Mesenchymal stem cell (in vitro differentiated cells and primary cell): ENCODE measurements around the gene TEAD1.

ENCODE experiments used
- DNase-seq: peaks from one replicate; pipeline ENCODE4 v3.0.0-alpha.2; 2013
- H2AFZ ChIP-seq: one replicate; pipeline ENCODE4 v1.6.1; 2013; ENCODE audit warnings: low read depth, mild to moderate bottlenecking, control low read depth, inconsistent platforms, low read length, moderate library complexity
- H2AK5ac ChIP-seq: 2 replicates; pipeline ENCODE4 v1.6.1; 2013; ENCODE audit warnings: low read length, moderate library complexity, mild to moderate bottlenecking, inconsistent platforms; ENCODE audit not compliant: severe bottlenecking
- H2BK120ac ChIP-seq: one replicate; pipeline ENCODE4 v1.6.1; 2013; ENCODE audit warnings: low read depth, mild to moderate bottlenecking, inconsistent platforms, low read length, moderate library complexity
- H2BK12ac ChIP-seq, 2 experiments: one replicate each; pipeline ENCODE4 v1.6.1; 2013; ENCODE audit warnings: inconsistent platforms in 2 of 2, low read length in 2 of 2, mild to moderate bottlenecking in 2 of 2, moderate library complexity in 2 of 2, control low read depth in 1 of 2
- H2BK15ac ChIP-seq: one replicate; pipeline ENCODE4 v1.6.1; 2013; ENCODE audit warnings: mild to moderate bottlenecking, low read depth, inconsistent platforms; ENCODE audit not compliant: poor library complexity, severe bottlenecking
- H2BK5ac ChIP-seq: 2 replicates; pipeline ENCODE4 v1.6.1; 2013; ENCODE audit warnings: low read depth, mild to moderate bottlenecking, low read length, control low read depth, inconsistent platforms; ENCODE audit not compliant: poor library complexity, severe bottlenecking
- H3K14ac ChIP-seq, 2 experiments: one replicate each; pipeline ENCODE4 v1.6.1; 2013; ENCODE audit warnings: inconsistent platforms in 2 of 2, low read length in 2 of 2, control low read depth in 1 of 2, mild to moderate bottlenecking in 1 of 2, moderate library complexity in 1 of 2
- H3K18ac ChIP-seq, 2 experiments: one replicate each; pipeline ENCODE4 v1.6.1; 2013; ENCODE audit warnings: inconsistent platforms in 2 of 2, low read length in 2 of 2, control low read depth in 1 of 2, low read depth in 1 of 2, mild to moderate bottlenecking in 1 of 2
- H3K23ac ChIP-seq, 2 experiments: one replicate each; pipeline ENCODE4 v1.6.1; 2013; ENCODE audit warnings: inconsistent platforms in 2 of 2, low read length in 2 of 2, mild to moderate bottlenecking in 2 of 2, moderate library complexity in 2 of 2, control low read depth in 1 of 2
- H3K27ac ChIP-seq: 2 replicates; pipeline ENCODE4 v1.5.1; 2013; ENCODE audit warnings: mild to moderate bottlenecking, moderate library complexity, low read length, control low read depth, inconsistent platforms; ENCODE audit not compliant: poor library complexity, severe bottlenecking
- H3K27me3 ChIP-seq, 2 experiments: 2 replicates each; pipeline versions ENCODE4 v1.6.1 to v1.7.0; 2013; ENCODE audit warnings: low read length in 2 of 2, mild to moderate bottlenecking in 2 of 2, moderate library complexity in 2 of 2, control low read depth in 1 of 2, inconsistent platforms in 1 of 2; ENCODE audit not compliant: control insufficient read depth in 1 of 2, insufficient read depth in 1 of 2
- H3K36me3 ChIP-seq, 2 experiments: 2 replicates each; pipeline versions ENCODE4 v1.6.1 to v1.7.0; 2013; ENCODE audit warnings: low read length in 2 of 2, control low read depth in 1 of 2, inconsistent platforms in 1 of 2, low read depth in 1 of 2, mild to moderate bottlenecking in 1 of 2; ENCODE audit not compliant: insufficient read depth in 2 of 2, control insufficient read depth in 1 of 2
- H3K4ac ChIP-seq, 2 experiments: one replicate each; pipeline ENCODE4 v1.6.1; 2013; ENCODE audit warnings: inconsistent platforms in 2 of 2, low read length in 2 of 2, mild to moderate bottlenecking in 2 of 2, moderate library complexity in 2 of 2, control low read depth in 1 of 2, low read depth in 1 of 2
- H3K4me1 ChIP-seq: 2 replicates; pipeline ENCODE4 v1.6.1; 2013; ENCODE audit warnings: low read depth, low read length, control low read depth; ENCODE audit not compliant: control insufficient read depth, insufficient read depth
- H3K4me2 ChIP-seq: 2 replicates; pipeline ENCODE4 v1.6.1; 2013; ENCODE audit warnings: low read length, mild to moderate bottlenecking, inconsistent platforms; ENCODE audit not compliant: poor library complexity, severe bottlenecking
- H3K4me3 ChIP-seq, 2 experiments: 2 replicates each; pipeline versions ENCODE4 v1.5.1 to v1.7.0; 2013; ENCODE audit warnings: low read length in 2 of 2, mild to moderate bottlenecking in 2 of 2, control low read depth in 1 of 2, low read depth in 1 of 2; ENCODE audit not compliant: insufficient read depth in 1 of 2
- H3K79me1 ChIP-seq: replicated peaks from 2 replicates; pipeline ENCODE4 v1.6.1; 2013; ENCODE audit warnings: mild to moderate bottlenecking, control low read depth, low read length, inconsistent platforms; ENCODE audit not compliant: poor library complexity, severe bottlenecking
- H3K9ac ChIP-seq: 2 replicates; pipeline ENCODE4 v1.7.0; 2013; ENCODE audit warnings: mild to moderate bottlenecking, low read length, moderate library complexity
- H3K9me3 ChIP-seq: 2 replicates; pipeline ENCODE4 v1.7.0; 2013; ENCODE audit warnings: mild to moderate bottlenecking, low read length; ENCODE audit not compliant: control insufficient read depth
- H4K8ac ChIP-seq: one replicate; pipeline ENCODE4 v1.6.1; 2013; ENCODE audit warnings: inconsistent platforms, mild to moderate bottlenecking, low read length, moderate library complexity
- H4K91ac ChIP-seq: one replicate; pipeline ENCODE4 v1.6.1; 2013; ENCODE audit warnings: mild to moderate bottlenecking, low read length, inconsistent platforms
- WGBS: methylation state at CpG from one replicate; pipeline ENCODE4 v1.1.7; 2013; ENCODE audit warnings: mixed read lengths; 5-methylcytosine and 5-hydroxymethylcytosine counted together

Gene TEAD1

DNA sequence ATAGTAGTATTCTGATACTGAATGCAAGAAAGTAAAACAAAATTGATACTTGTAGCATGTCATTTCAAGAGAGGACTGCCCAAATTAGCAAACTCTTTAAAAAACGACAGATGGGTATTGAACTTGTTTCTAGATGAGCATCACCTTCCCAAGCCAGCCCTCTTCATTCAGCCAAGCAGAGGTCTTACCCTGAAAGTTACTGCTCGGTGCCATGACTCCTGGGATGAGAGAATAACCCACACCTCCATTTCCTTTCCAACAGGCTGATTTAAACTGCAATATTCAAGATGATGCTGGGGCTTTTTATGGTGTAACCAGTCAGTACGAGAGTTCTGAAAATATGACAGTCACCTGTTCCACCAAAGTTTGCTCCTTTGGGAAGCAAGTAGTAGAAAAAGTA, 250.4 kb downstream of the TEAD1 start:
- no peaks in the 10 kb centered on the region for H3K9me3 ChIP-seq
- H3K14ac ChIP-seq = no peak overlapping the region
- H3K27me3 ChIP-seq = no peaks in the 10 kb centered on the region
- H3K23ac ChIP-seq = no peak overlapping the region
- H2AK5ac ChIP-seq = no peak overlapping the region
- H3K4ac ChIP-seq = no peak overlapping the region
- H3K4me2 ChIP-seq = no peak overlapping the region
- no peak overlapping the region for H2AFZ ChIP-seq
- no peak overlapping the region for H2BK5ac ChIP-seq
- no peak overlapping the region for H2BK12ac ChIP-seq
- H3K4me3 ChIP-seq = no peak overlapping the region
- H2BK120ac ChIP-seq = no peak overlapping the region
- no peak overlapping the region for H4K91ac ChIP-seq
- no peak overlapping the region for H4K8ac ChIP-seq
- H3K9ac ChIP-seq = no peak overlapping the region
- H3K36me3 ChIP-seq = peaks cover 13 to 46% of the 10 kb centered on the region in 2 experiments
- 95% methylated on average over 2 of the region's 3 CpGs for WGBS
- no peak for DNase-seq
- H3K27ac ChIP-seq = no peak overlapping the region
- no peak overlapping the region for H3K18ac ChIP-seq
- peaks cover 20% of the 10 kb centered on the region for H3K79me1 ChIP-seq
- peaks cover 10% of the 10 kb centered on the region for H3K4me1 ChIP-seq
- H2BK15ac ChIP-seq = no peak overlapping the region

DNA sequence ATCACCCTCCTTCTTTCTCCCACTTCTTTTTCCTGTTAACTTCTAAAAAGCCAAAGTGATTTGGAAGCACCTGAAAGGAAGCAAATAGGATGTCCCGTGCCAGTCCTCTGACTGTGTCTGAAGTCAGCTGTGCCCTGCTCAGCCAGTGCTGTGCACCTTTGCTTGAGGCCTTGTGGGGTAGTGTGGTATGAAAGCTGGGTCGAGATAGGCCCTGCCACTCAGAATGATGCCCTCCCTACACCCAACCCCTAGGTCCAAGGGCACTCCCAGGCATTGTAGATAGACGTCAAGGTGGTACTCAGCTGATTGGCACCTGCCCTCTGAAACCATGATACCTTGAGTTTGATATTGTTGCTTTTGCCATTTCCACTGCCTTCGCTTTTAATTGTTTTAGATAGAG, 251.3 kb downstream of the TEAD1 start:
- no peak overlapping the region for H2BK5ac ChIP-seq
- no peak overlapping the region for H3K14ac ChIP-seq
- no peak for DNase-seq
- H2BK120ac ChIP-seq = no peak overlapping the region
- no peak overlapping the region for H2BK15ac ChIP-seq
- H3K79me1 ChIP-seq = peaks cover 22% of the 10 kb centered on the region
- H3K4me1 ChIP-seq = peaks cover 10% of the 10 kb centered on the region
- no peak overlapping the region for H3K27ac ChIP-seq
- no peak overlapping the region for H2AFZ ChIP-seq
- no peak overlapping the region for H2AK5ac ChIP-seq
- H3K18ac ChIP-seq = no peak overlapping the region
- H3K23ac ChIP-seq = no peak overlapping the region
- H3K9ac ChIP-seq = no peak overlapping the region
- no peak overlapping the region for H3K4ac ChIP-seq
- H3K36me3 ChIP-seq = peaks cover 15 to 53% of the 10 kb centered on the region in 2 experiments
- no peak overlapping the region for H3K4me3 ChIP-seq
- H4K8ac ChIP-seq = no peak overlapping the region
- 93% methylated on average over 2 of the region's 4 CpGs for WGBS
- H3K27me3 ChIP-seq = no peaks in the 10 kb centered on the region
- H3K9me3 ChIP-seq = no peaks in the 10 kb centered on the region
- H3K4me2 ChIP-seq = no peak overlapping the region
- H4K91ac ChIP-seq = no peak overlapping the region
- no peak overlapping the region for H2BK12ac ChIP-seq

DNA sequence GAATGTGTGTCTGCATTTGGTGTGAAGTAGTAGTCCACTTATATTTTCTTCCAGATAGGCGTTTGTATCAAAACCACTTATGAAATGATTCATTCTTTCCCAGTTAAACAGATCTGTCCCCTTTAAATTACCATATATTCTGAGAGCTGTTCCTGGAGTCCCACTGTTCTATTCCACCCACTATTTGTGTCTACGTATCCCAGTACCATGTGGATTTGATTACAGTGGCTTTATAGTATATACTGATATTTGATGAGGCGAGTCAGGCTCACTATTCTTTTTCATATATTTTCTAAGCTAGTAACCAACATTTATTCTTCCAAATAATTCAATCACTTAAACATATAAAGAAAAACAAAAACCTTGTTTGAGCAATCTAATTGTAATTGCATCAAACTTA, 253.0 kb downstream of the TEAD1 start:
- Histone ChIP-seq H3K4me3 (no peak overlapping the region), H2BK15ac (no peak overlapping the region), H3K9me3 (no peaks in the 10 kb centered on the region), H3K23ac (no peak overlapping the region), H2BK5ac (no peak overlapping the region), H3K9ac (no peak overlapping the region), H2AK5ac (no peak overlapping the region), H2BK12ac (no peak overlapping the region), H2BK120ac (no peak overlapping the region), H3K4ac (no peak overlapping the region), H3K36me3 (peaks cover 15 to 63% of the 10 kb centered on the region in 2 experiments), H4K8ac (no peak overlapping the region), H3K14ac (no peak overlapping the region), H3K27me3 (no peaks in the 10 kb centered on the region), H4K91ac (no peak overlapping the region), H3K79me1 (peaks cover 24% of the 10 kb centered on the region), H3K4me2 (no peak overlapping the region), H2AFZ (no peak overlapping the region), H3K27ac (no peak overlapping the region), H3K4me1 (peaks cover 8% of the 10 kb centered on the region), H3K18ac (no peak overlapping the region)
- no peak for DNase-seq
- 86% methylated on average over 1 of the region's 3 CpGs for WGBS

GRCh38 chr11:12927886-12928285, 253.7 kb downstream of the TEAD1 start:
- Histone ChIP-seq H3K4me3 (no peak overlapping the region), H3K23ac (no peak overlapping the region), H3K4me1 (peaks cover 5% of the 10 kb centered on the region), H3K4me2 (no peak overlapping the region), H2AK5ac (no peak overlapping the region), H2BK120ac (no peak overlapping the region), H2AFZ (no peak overlapping the region), H3K27ac (no peak overlapping the region), H3K18ac (no peak overlapping the region), H4K91ac (no peak overlapping the region), H3K79me1 (peaks cover 24% of the 10 kb centered on the region), H2BK15ac (no peak overlapping the region), H3K9me3 (no peaks in the 10 kb centered on the region), H3K4ac (no peak overlapping the region), H3K36me3 (peaks cover 15 to 70% of the 10 kb centered on the region in 2 experiments), H2BK12ac (no peak overlapping the region), H2BK5ac (no peak overlapping the region), H3K14ac (no peak overlapping the region), H3K27me3 (no peaks in the 10 kb centered on the region), H3K9ac (no peak overlapping the region), H4K8ac (no peak overlapping the region)
- DNase-seq = no peak
- 100% methylated on average over 2 of the region's 2 CpGs for WGBS
